SK-N-SH (cell line): ENCODE measurements around the gene GPX5.

Experiments
- CTCF ChIP-seq: fragments of 200-600 bp; sonication (generic); IDR thresholded peaks from 2 replicates; pipeline ENCODE4 v1.6.1; 2017; ENCODE audit warnings: antibody characterized with exemption, mild to moderate bottlenecking, moderate library complexity
- EP300 ChIP-seq, 2 experiments: IDR thresholded peaks; 2 replicates each; pipeline versions ENCODE4 v1.4.0 to v1.6.1; 2012; ENCODE audit warnings: borderline replicate concordance in 1 of 2, low read depth in 1 of 2, low read length in 1 of 2
- EZH2phosphoT487 ChIP-seq: fragments of 200-600 bp; sonication (generic); IDR thresholded peaks from 2 replicates; pipeline ENCODE4 v1.6.1; 2017; ENCODE audit warnings: low read depth, mixed run types, mild to moderate bottlenecking, antibody characterized with exemption, moderate library complexity, borderline replicate concordance
- POLR2AphosphoS5 ChIP-seq: IDR thresholded peaks from 2 replicates; pipeline ENCODE4 v1.6.1; 2012; ENCODE audit warnings: low read depth, low read length
- RFX5 ChIP-seq: IDR thresholded peaks from 2 replicates; pipeline ENCODE4 v1.6.1; 2012; ENCODE audit warnings: mild to moderate bottlenecking, improper control_type of control experiment, low read length
- TAF1 ChIP-seq: IDR thresholded peaks from 2 replicates; pipeline ENCODE4 v1.6.1; 2012; ENCODE audit warnings: low read depth, mild to moderate bottlenecking, low read length, moderate library complexity, borderline replicate concordance
- ZBTB33 ChIP-seq: IDR thresholded peaks from 2 replicates; pipeline ENCODE4 v1.4.0; 2012; ENCODE audit warnings: low read depth, borderline replicate concordance

GRCh38 chr6:28505733-28506132 lies 19.9 kb upstream of the GPX5 start:
- no peak for TF ChIP-seq EZH2phosphoT487
- no peak for TF ChIP-seq EP300 (IDR thresholded peaks at IDR 0.05; ENCODE audit: borderline replicate concordance in 1 of 2, low read depth in 1 of 2, low read length in 1 of 2)
- no peak for TF ChIP-seq TAF1
- TF ChIP-seq RFX5 = no peak
- TF ChIP-seq ZBTB33 = no peak
- TF ChIP-seq POLR2AphosphoS5 = no peak
- no peak for TF ChIP-seq CTCF
